GM12878 (cell line): ENCODE measurements around the gene SARS1. TPM values are rescaled to one million over a fixed set of nuclear protein-coding genes. Genes with fewer than 3 reads are reported as not detected.

Experiments
- ATAC-seq: fragments of 200-7000 bp; cut with Tn5 transposase; 3 replicates; pipeline ENCODE4 v1.9.1; 2020; ENCODE audit warnings: mild to moderate bottlenecking, moderate library complexity
- BruUV-seq: library from RNA; stranded (reverse); fragments of 400-500 nt; replicated peaks from 2 replicates; lab custom pipeline; 2021; lab: Mats Ljungman, UMichigan
- CTCF ChIA-PET: fragments of 300-600 bp; sonication (Branson Sonifier 250); formaldehyde crosslinking; extraction: SDS; loops from one replicate; lab custom pipeline; 2021; ENCODE audit warnings: inconsistent platforms; lab: Yijun Ruan, JAX
- POLR2A ChIA-PET: fragments of 350-600 bp; formaldehyde crosslinking; extraction: SDS; loops from one replicate; lab custom pipeline; 2021; ENCODE audit warnings: inconsistent platforms; lab: Charles Lee
- RAD21 ChIA-PET: fragments of 300-600 bp; sonication (Branson Sonifier 250); formaldehyde crosslinking; loops from one replicate; lab custom pipeline; 2023; ENCODE audit warnings: antibody characterized with exemption; ENCODE audit not compliant: unreplicated experiment; lab: Charles Lee
- SMC1A ChIA-PET: fragments of 300-600 bp; sonication (Branson Sonifier 250); formaldehyde crosslinking; loops from one replicate; lab custom pipeline; 2023; ENCODE audit not compliant: unreplicated experiment, uncharacterized antibody; lab: Charles Lee
- DNase-seq: peaks from one replicate; pipeline ENCODE4 v3.0.0-alpha.2; 2011; ENCODE audit warnings: low read depth, low spot score
- FAIRE-seq: peaks from 3 replicates; lab custom pipeline; 2011; peaks lifted over from hg19 to GRCh38; lab: Jason Lieb, UNC
- H2AFZ ChIP-seq: 2 replicates; pipeline ENCODE4 v1.6.0; 2011; ENCODE audit warnings: low read depth, low read length, control low read depth; ENCODE audit not compliant: control insufficient read depth
- H3K27ac ChIP-seq: 2 replicates; pipeline ENCODE4 v1.5.1; 2011; ENCODE audit warnings: control low read depth; ENCODE audit not compliant: control insufficient read depth, insufficient read depth
- H3K27me3 ChIP-seq, 2 experiments: replicated peaks in 1 of 2; 2 replicates each; pipeline versions ENCODE4 v1.6.0 to v1.6.1; 2011; ENCODE audit warnings: low read length in 1 of 2; ENCODE audit not compliant: control insufficient read depth in 2 of 2, insufficient read depth in 2 of 2
- H3K36me3 ChIP-seq, 2 experiments: 2 replicates each; pipeline ENCODE4 v1.5.1; 2011; ENCODE audit warnings: low read length in 1 of 2; ENCODE audit not compliant: control insufficient read depth in 2 of 2, insufficient read depth in 2 of 2
- H3K4me1 ChIP-seq: 2 replicates; pipeline ENCODE4 v1.6.1; 2011; ENCODE audit warnings: mild to moderate bottlenecking, low read length, moderate library complexity, mixed read lengths; ENCODE audit not compliant: control insufficient read depth, insufficient read depth
- H3K4me2 ChIP-seq: 2 replicates; pipeline ENCODE4 v1.6.0; 2011; ENCODE audit warnings: control low read depth; ENCODE audit not compliant: control insufficient read depth, insufficient read depth
- H3K4me3 ChIP-seq: fragments of 200-600 bp; sonication (generic); 2 replicates; pipeline ENCODE4 v1.5.1; 2016
- H3K79me2 ChIP-seq: 2 replicates; pipeline ENCODE4 v1.6.0; 2011; ENCODE audit warnings: low read length; ENCODE audit not compliant: control insufficient read depth, insufficient read depth
- H3K9ac ChIP-seq: 2 replicates; pipeline ENCODE4 v1.8.0; 2011; ENCODE audit warnings: low read length, control low read depth, mixed read lengths; ENCODE audit not compliant: control insufficient read depth, insufficient read depth
- H3K9me3 ChIP-seq: replicated peaks from 3 replicates; pipeline ENCODE4 v1.5.1; 2011; ENCODE audit warnings: mild to moderate bottlenecking, low read length; ENCODE audit not compliant: control insufficient read depth, insufficient read depth
- H4K20me1 ChIP-seq: 2 replicates; pipeline ENCODE4 v1.6.0; 2011; ENCODE audit not compliant: control insufficient read depth, insufficient read depth
- CHD1 ChIP-seq: IDR thresholded peaks from 2 replicates; pipeline ENCODE4 v1.6.1; 2012; ENCODE audit warnings: low read depth, low read length, improper control_type of control experiment
- ETV6 ChIP-seq, 2 experiments: fragments of 450-650 bp in 1 of 2; IDR thresholded peaks in 1 of 2; conservative IDR thresholded peaks in 1 of 2; 2 replicates each; pipeline ENCODE4 v1.6.1; 2014; ENCODE audit warnings: antibody characterized with exemption in 1 of 2, borderline replicate concordance in 1 of 2, low read depth in 1 of 2, mild to moderate bottlenecking in 1 of 2, moderate library complexity in 1 of 2
- IKZF1 ChIP-seq: fragments of 450-650 bp; conservative IDR thresholded peaks from 2 replicates; pipeline ENCODE4 v1.6.1; 2017; ENCODE audit warnings: antibody characterized with exemption, mild to moderate bottlenecking
- JUND ChIP-seq: IDR thresholded peaks from 2 replicates; pipeline ENCODE4 v1.6.1; 2012; ENCODE audit warnings: low read depth, mild to moderate bottlenecking, low read length, improper control_type of control experiment, moderate library complexity
- NR2F1 ChIP-seq: fragments of 450-650 bp; conservative IDR thresholded peaks from 2 replicates; pipeline ENCODE4 v1.6.1; 2017; ENCODE audit warnings: mild to moderate bottlenecking
- RCOR1 ChIP-seq: conservative IDR thresholded peaks from 2 replicates; pipeline ENCODE4 v1.6.1; 2012; ENCODE audit warnings: low read depth, low read length, improper control_type of control experiment
- SIX5 ChIP-seq: IDR thresholded peaks from 2 replicates; pipeline ENCODE4 v1.6.1; 2011; ENCODE audit warnings: mild to moderate bottlenecking, low read depth, low read length, moderate library complexity; ENCODE audit not compliant: severe bottlenecking
- SMARCA5 ChIP-seq: fragments of 450-650 bp; IDR thresholded peaks from 2 replicates; pipeline ENCODE4 v1.6.1; 2017; ENCODE audit warnings: mild to moderate bottlenecking
- SUZ12 ChIP-seq: fragments of 200-600 bp; sonication (generic); IDR thresholded peaks from one replicate; pipeline ENCODE4 v1.6.1; 2018; ENCODE audit warnings: antibody characterized with exemption, mild to moderate bottlenecking; ENCODE audit not compliant: unreplicated experiment
- TAF1 ChIP-seq: IDR thresholded peaks from 2 replicates; pipeline ENCODE4 v1.6.1; 2011; ENCODE audit warnings: mild to moderate bottlenecking, low read depth, low read length, borderline replicate concordance
- YBX1 ChIP-seq: fragments of 450-650 bp; IDR thresholded peaks from 2 replicates; pipeline ENCODE4 v1.6.1; 2016; ENCODE audit warnings: antibody characterized with exemption
- WGBS: methylation state at CpG from one replicate; pipeline ENCODE4 v1.1.6; 2016; ENCODE audit warnings: low lambda C conversion rate; ENCODE audit not compliant: insufficient replicate concordance, insufficient coverage; ENCODE audit errors: missing lambda C conversion rate; 5-methylcytosine and 5-hydroxymethylcytosine counted together
- in situ Hi-C: fragments of 300-500 bp; cut with MboI; formaldehyde crosslinking; loops from 9 replicates; pipeline ENCODE4 v1.14.3; 2018; ENCODE audit warnings: mixed read lengths
- intact Hi-C: fragments of 100-400 bp; cut with micrococcal nuclease; formaldehyde crosslinking; loops from one replicate; pipeline ENCODE4 v1.14.2; 2022; ENCODE audit not compliant: unreplicated experiment
- polyA plus RNA-seq, 11 experiments: library from polyadenylated mRNA; depleted of rRNA in 4 of 11; unstranded in 6 of 11; stranded (reverse) in 5 of 11; fragments of >200 nt; fragmentation: Nextera tagmentation in 4 of 11; fragmentation: Illumina TruSeq in 1 of 11; extraction: Ambion mirVana in 4 of 11; extraction: Trizol in 1 of 11; gene quantifications; 1 replicate in 1 of 11; 2 replicates in 10 of 11; pipeline versions ENCODE4 v1.2.1 to v1.2.3, GENCODE V29; 2011 to 2016; ENCODE audit warnings: inconsistent platforms in 2 of 11, missing spikeins in 2 of 11, low read depth in 1 of 11
- total RNA-seq, 4 experiments: library from RNA; depleted of rRNA in 3 of 4; stranded (reverse); fragments of >200 nt in 3 of 4; fragmentation: Illumina TruSeq in 1 of 4; extraction: Trizol in 1 of 4; gene quantifications; 2 replicates each; pipeline versions ENCODE4 v1.2.1 to v1.2.3, GENCODE V29; 2013 to 2021
- TF ChIP-seq, protein P1 (sequence below): fragments of 450-650 bp; IDR thresholded peaks from 2 replicates; pipeline ENCODE4 v1.6.1; 2018; ENCODE audit warnings: borderline replicate concordance, mild to moderate bottlenecking; ENCODE audit not compliant: partially characterized antibody
- TF ChIP-seq, protein P2 (sequence below): fragments of 450-650 bp; IDR thresholded peaks from 2 replicates; pipeline ENCODE4 v1.6.1; 2017; ENCODE audit warnings: low read depth, mild to moderate bottlenecking, moderate library complexity
- TF ChIP-seq, protein P3 (sequence below): fragments of 450-650 bp; IDR thresholded peaks from 2 replicates; pipeline ENCODE4 v1.6.1; 2017; ENCODE audit warnings: mild to moderate bottlenecking
- TF ChIP-seq, protein P4 (sequence below): IDR thresholded peaks from 2 replicates; pipeline ENCODE4 v1.6.1; 2011; ENCODE audit warnings: low read depth, mild to moderate bottlenecking, low read length, moderate library complexity, borderline replicate concordance; ENCODE audit errors: extremely low read depth

SARS1 gene
- total and polyA plus RNA-seq, 10 of the 15 experiments (the other 5 are each of a cell fraction or from before 2014, with no cell fraction given): 103 to 202 (median 138) TPM

- no peaks in the 10 kb centered on the region; the same call in 1 of the 2 replicates for H3K4me1 ChIP-seq
- FAIRE-seq (no peak), DNase-seq (no peak), ATAC-seq (no peak)
- H3K4me3 ChIP-seq: no peak overlapping the region
- POLR2A ChIA-PET: interaction anchor here (0.7 kb wide), 1 partner anchor 23 kb away, joined by 5 read pairs; no protein-coding TSS in a partner anchor
- TF ChIP-seq JUND (no peak), SMARCA5 (no peak), NR2F1 (no peak), TAF1 (no peak), ETV6 (conservative IDR thresholded peaks at IDR 0.05 in 1 of 2, IDR thresholded peaks at IDR 0.05 in 1 of 2; ENCODE audit: borderline replicate concordance in 1 of 2, low read depth in 1 of 2) (no peak), RCOR1 (no peak), IKZF1 (no peak), SIX5 (no peak), SUZ12 (no peak), YBX1 (no peak), CHD1 (no peak)
- TF ChIP-seq, protein P1, sequence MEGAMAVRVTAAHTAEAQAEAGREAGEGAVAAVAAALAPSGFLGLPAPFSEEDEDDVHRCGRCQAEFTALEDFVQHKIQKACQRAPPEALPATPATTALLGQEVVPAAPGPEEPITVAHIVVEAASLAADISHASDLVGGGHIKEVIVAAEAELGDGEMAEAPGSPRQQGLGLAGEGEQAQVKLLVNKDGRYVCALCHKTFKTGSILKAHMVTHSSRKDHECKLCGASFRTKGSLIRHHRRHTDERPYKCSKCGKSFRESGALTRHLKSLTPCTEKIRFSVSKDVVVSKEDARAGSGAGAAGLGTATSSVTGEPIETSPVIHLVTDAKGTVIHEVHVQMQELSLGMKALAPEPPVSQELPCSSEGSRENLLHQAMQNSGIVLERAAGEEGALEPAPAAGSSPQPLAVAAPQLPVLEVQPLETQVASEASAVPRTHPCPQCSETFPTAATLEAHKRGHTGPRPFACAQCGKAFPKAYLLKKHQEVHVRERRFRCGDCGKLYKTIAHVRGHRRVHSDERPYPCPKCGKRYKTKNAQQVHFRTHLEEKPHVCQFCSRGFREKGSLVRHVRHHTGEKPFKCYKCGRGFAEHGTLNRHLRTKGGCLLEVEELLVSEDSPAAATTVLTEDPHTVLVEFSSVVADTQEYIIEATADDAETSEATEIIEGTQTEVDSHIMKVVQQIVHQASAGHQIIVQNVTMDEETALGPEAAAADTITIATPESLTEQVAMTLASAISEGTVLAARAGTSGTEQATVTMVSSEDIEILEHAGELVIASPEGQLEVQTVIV: no peak
- TF ChIP-seq, protein P2, sequence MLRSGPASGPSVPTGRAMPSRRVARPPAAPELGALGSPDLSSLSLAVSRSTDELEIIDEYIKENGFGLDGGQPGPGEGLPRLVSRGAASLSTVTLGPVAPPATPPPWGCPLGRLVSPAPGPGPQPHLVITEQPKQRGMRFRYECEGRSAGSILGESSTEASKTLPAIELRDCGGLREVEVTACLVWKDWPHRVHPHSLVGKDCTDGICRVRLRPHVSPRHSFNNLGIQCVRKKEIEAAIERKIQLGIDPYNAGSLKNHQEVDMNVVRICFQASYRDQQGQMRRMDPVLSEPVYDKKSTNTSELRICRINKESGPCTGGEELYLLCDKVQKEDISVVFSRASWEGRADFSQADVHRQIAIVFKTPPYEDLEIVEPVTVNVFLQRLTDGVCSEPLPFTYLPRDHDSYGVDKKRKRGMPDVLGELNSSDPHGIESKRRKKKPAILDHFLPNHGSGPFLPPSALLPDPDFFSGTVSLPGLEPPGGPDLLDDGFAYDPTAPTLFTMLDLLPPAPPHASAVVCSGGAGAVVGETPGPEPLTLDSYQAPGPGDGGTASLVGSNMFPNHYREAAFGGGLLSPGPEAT: no peak
- TF ChIP-seq, protein P3, sequence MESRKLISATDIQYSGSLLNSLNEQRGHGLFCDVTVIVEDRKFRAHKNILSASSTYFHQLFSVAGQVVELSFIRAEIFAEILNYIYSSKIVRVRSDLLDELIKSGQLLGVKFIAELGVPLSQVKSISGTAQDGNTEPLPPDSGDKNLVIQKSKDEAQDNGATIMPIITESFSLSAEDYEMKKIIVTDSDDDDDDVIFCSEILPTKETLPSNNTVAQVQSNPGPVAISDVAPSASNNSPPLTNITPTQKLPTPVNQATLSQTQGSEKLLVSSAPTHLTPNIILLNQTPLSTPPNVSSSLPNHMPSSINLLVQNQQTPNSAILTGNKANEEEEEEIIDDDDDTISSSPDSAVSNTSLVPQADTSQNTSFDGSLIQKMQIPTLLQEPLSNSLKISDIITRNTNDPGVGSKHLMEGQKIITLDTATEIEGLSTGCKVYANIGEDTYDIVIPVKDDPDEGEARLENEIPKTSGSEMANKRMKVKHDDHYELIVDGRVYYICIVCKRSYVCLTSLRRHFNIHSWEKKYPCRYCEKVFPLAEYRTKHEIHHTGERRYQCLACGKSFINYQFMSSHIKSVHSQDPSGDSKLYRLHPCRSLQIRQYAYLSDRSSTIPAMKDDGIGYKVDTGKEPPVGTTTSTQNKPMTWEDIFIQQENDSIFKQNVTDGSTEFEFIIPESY: no peak
- TF ChIP-seq, protein P4, sequence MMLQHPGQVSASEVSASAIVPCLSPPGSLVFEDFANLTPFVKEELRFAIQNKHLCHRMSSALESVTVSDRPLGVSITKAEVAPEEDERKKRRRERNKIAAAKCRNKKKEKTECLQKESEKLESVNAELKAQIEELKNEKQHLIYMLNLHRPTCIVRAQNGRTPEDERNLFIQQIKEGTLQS: no peak
- in situ Hi-C loops (no loop called here), intact Hi-C loops (no loop called here)
- no peaks in the 10 kb centered on the region for H4K20me1 ChIP-seq
- RAD21 ChIA-PET: no interaction called here
- H3K4me2 ChIP-seq: no peak overlapping the region
- no peaks in the 10 kb centered on the region for H3K9me3 ChIP-seq
- CTCF ChIA-PET: interaction anchor here (1.6 kb wide), 1 partner anchor 14 kb away, joined by 4 read pairs; no protein-coding TSS in a partner anchor
- no peaks in the 10 kb centered on the region for H3K36me3 ChIP-seq
- H2AFZ ChIP-seq: no peak overlapping the region
- no peak overlapping the region for H3K27ac ChIP-seq
- H3K9ac ChIP-seq: no peak overlapping the region
- H3K27me3 ChIP-seq: no peaks in the 10 kb centered on the region; a peak in 1 of 4 replicates
- SMC1A ChIA-PET: no interaction called here
- WGBS: 18% methylated on average over 2 of the region's 3 CpGs
- H3K79me2 ChIP-seq: no peaks in the 10 kb centered on the region
- BruUV-seq: no TSS peak
Observed at GRCh38 chr1:109183058-109183738, 30.5 kb upstream of the SARS1 start.
